Neuronal stem cell (in vitro differentiated cells): ENCODE data around the gene PSMD11.
A peak's percentile ranks its signal among the peaks of the same experiment; 100 is the strongest.

Experiments
- DNase-seq: peaks from one replicate; pipeline ENCODE4 v3.0.0-alpha.2; 2013; ENCODE audit warnings: low spot score
- H2AFZ ChIP-seq: one replicate; pipeline ENCODE4 v1.6.1; 2013; ENCODE audit warnings: mild to moderate bottlenecking, low read length, inconsistent platforms
- H2AK5ac ChIP-seq: 2 replicates; pipeline ENCODE4 v1.6.1; 2013; ENCODE audit warnings: low read depth, mild to moderate bottlenecking, inconsistent platforms, low read length, moderate library complexity, mixed read lengths
- H2BK120ac ChIP-seq: 2 replicates; pipeline ENCODE4 v1.6.1; 2013; ENCODE audit warnings: low read depth, mild to moderate bottlenecking, inconsistent platforms, low read length, moderate library complexity, mixed read lengths
- H2BK12ac ChIP-seq: one replicate; pipeline ENCODE4 v1.6.1; 2013; ENCODE audit warnings: low read length, inconsistent platforms
- H2BK15ac ChIP-seq: 2 replicates; pipeline ENCODE4 v1.6.1; 2013; ENCODE audit warnings: mild to moderate bottlenecking, low read length, inconsistent platforms, mixed read lengths
- H2BK5ac ChIP-seq: one replicate; pipeline ENCODE4 v1.6.1; 2013; ENCODE audit warnings: inconsistent platforms, mild to moderate bottlenecking, low read length, moderate library complexity
- H3K14ac ChIP-seq: one replicate; pipeline ENCODE4 v1.6.1; 2013; ENCODE audit warnings: low read length, inconsistent platforms
- H3K18ac ChIP-seq: 2 replicates; pipeline ENCODE4 v1.6.1; 2013; ENCODE audit warnings: low read length, inconsistent platforms
- H3K23ac ChIP-seq: 2 replicates; pipeline ENCODE4 v1.6.1; 2013; ENCODE audit warnings: low read depth, mild to moderate bottlenecking, mixed read lengths, low read length, inconsistent platforms; ENCODE audit not compliant: poor library complexity
- H3K27ac ChIP-seq: replicated peaks from 3 replicates; pipeline ENCODE4 v1.5.1; 2013; ENCODE audit warnings: low read length, inconsistent platforms
- H3K27me3 ChIP-seq, 3 experiments: 2 replicates each; pipeline ENCODE4 v1.6.1; 2013; ENCODE audit warnings: low read length in 3 of 3, mild to moderate bottlenecking in 2 of 3, inconsistent platforms in 1 of 3, low read depth in 1 of 3, mixed read lengths in 1 of 3, moderate library complexity in 1 of 3; ENCODE audit not compliant: control insufficient read depth in 3 of 3, insufficient read depth in 3 of 3
- H3K36me3 ChIP-seq, 2 donors: replicated peaks in 1 of 2; 2 replicates each; pipeline ENCODE4 v1.6.1; 2013; ENCODE audit warnings: low read length in 2 of 2; ENCODE audit not compliant: control insufficient read depth in 2 of 2, insufficient read depth in 2 of 2
- H3K4ac ChIP-seq: 2 replicates; pipeline ENCODE4 v1.6.1; 2013; ENCODE audit warnings: inconsistent platforms, mild to moderate bottlenecking, low read length, moderate library complexity
- H3K4me1 ChIP-seq, 2 donors: 1 replicate in 1 of 2; 2 replicates in 1 of 2; pipeline ENCODE4 v1.6.1; 2013; ENCODE audit warnings: low read length in 2 of 2, low read depth in 1 of 2; ENCODE audit not compliant: control insufficient read depth in 2 of 2, insufficient read depth in 1 of 2
- H3K4me2 ChIP-seq: one replicate; pipeline ENCODE4 v1.6.1; 2013; ENCODE audit warnings: mild to moderate bottlenecking, low read length, inconsistent platforms; ENCODE audit not compliant: insufficient read depth, poor library complexity, severe bottlenecking
- H3K4me3 ChIP-seq, 2 donors: 2 replicates each; pipeline ENCODE4 v1.5.1; 2013; ENCODE audit warnings: low read length in 2 of 2, mild to moderate bottlenecking in 2 of 2, inconsistent platforms in 1 of 2, moderate library complexity in 1 of 2
- H3K79me1 ChIP-seq: one replicate; pipeline ENCODE4 v1.6.1; 2013; ENCODE audit warnings: low read depth, mild to moderate bottlenecking, inconsistent platforms, low read length, moderate library complexity
- H3K9ac ChIP-seq: one replicate; pipeline ENCODE4 v1.6.1; 2013; ENCODE audit warnings: mild to moderate bottlenecking, low read depth, low read length, inconsistent platforms; ENCODE audit not compliant: poor library complexity
- H3K9me3 ChIP-seq, 2 donors: replicated peaks in 1 of 2; 2 replicates each; pipeline versions ENCODE3 to v1.6.1; 2013; ENCODE audit warnings: low read length in 2 of 2, mild to moderate bottlenecking in 2 of 2, inconsistent platforms in 1 of 2, low read depth in 1 of 2, mixed read lengths in 1 of 2, moderate library complexity in 1 of 2; ENCODE audit not compliant: control insufficient read depth in 2 of 2, insufficient read depth in 1 of 2
- H4K8ac ChIP-seq: one replicate; pipeline ENCODE4 v1.6.1; 2013; ENCODE audit warnings: low read depth, mild to moderate bottlenecking, inconsistent platforms, low read length, moderate library complexity
- H4K91ac ChIP-seq: one replicate; pipeline ENCODE4 v1.6.1; 2013; ENCODE audit warnings: low read length, low read depth, mild to moderate bottlenecking, inconsistent platforms; ENCODE audit not compliant: poor library complexity
- WGBS, 2 donors: extraction: QIAGEN DNeasy Blood & Tissue Kit; methylation state at CpG; one replicate each; pipeline ENCODE4 v1.1.7; 2013; ENCODE audit warnings: missing lambda C conversion rate in 2 of 2, mixed read lengths in 1 of 2; ENCODE audit not compliant: insufficient read length in 2 of 2, insufficient replicate concordance in 1 of 2; ENCODE audit errors: extremely low coverage in 2 of 2; 5-methylcytosine and 5-hydroxymethylcytosine counted together

PSMD11 gene

GRCh38 chr17:32483451-32484019, 39.2 kb downstream of the PSMD11 start:
- Histone ChIP-seq H3K9ac (no peak overlapping the region), H3K18ac (peak overlapping the region; percentile 69), H3K23ac (no peak overlapping the region), H2AFZ (peak overlapping the region; percentile 84), H4K91ac (no peak overlapping the region), H3K4ac (no peak overlapping the region), H2BK5ac (no peak overlapping the region), H3K14ac (no peak overlapping the region), H4K8ac (no peak overlapping the region), H3K27me3 (no peaks in the 10 kb centered on the region), H2AK5ac (no peak overlapping the region), H3K36me3 (peaks cover 30 to 54% of the 10 kb centered on the region in 2 donors), H3K4me1 (peaks cover 18 to 23% of the 10 kb centered on the region in 2 donors), H2BK15ac (no peak overlapping the region), H2BK120ac (no peak overlapping the region), H3K27ac (peak overlapping the region; percentile 62), H3K4me2 (no peak overlapping the region), H2BK12ac (no peak overlapping the region), H3K4me3 (no peak overlapping the region), H3K79me1 (peaks cover 9% of the 10 kb centered on the region), H3K9me3 (no peaks in the 10 kb centered on the region)
- WGBS, 2 donors = no CpG with 5 or more reads among the region's 7 CpGs
- DNase-seq = peak; percentile 62

GRCh38 chr17:32484041-32484461, 39.7 kb downstream of the PSMD11 start:
- Histone ChIP-seq H3K27ac (peak overlapping the region; percentile 62), H3K27me3 (no peaks in the 10 kb centered on the region), H3K9me3 (no peaks in the 10 kb centered on the region), H3K4ac (no peak overlapping the region), H3K23ac (no peak overlapping the region), H3K79me1 (peaks cover 9% of the 10 kb centered on the region), H2BK12ac (no peak overlapping the region), H2AK5ac (peak overlapping the region; percentile 74), H3K36me3 (peaks cover 29 to 54% of the 10 kb centered on the region in 2 donors), H3K4me3 (no peak overlapping the region), H3K18ac (peak overlapping the region; percentile 72), H2BK5ac (no peak overlapping the region), H2AFZ (peak overlapping the region; percentile 84), H2BK120ac (no peak overlapping the region), H3K14ac (peak overlapping the region; percentile 92), H3K4me1 (peaks cover 19 to 23% of the 10 kb centered on the region in 2 donors), H3K4me2 (no peak overlapping the region), H4K91ac (no peak overlapping the region), H2BK15ac (no peak overlapping the region), H3K9ac (no peak overlapping the region), H4K8ac (no peak overlapping the region)
- no CpG with 5 or more reads among the region's 4 CpGs for WGBS, 2 donors
- no peak for DNase-seq

GRCh38 chr17:32484628-32485027, 40.3 kb downstream of the PSMD11 start:
- H3K27me3 ChIP-seq = no peaks in the 10 kb centered on the region
- H4K8ac ChIP-seq = no peak overlapping the region
- H3K14ac ChIP-seq = no peak overlapping the region
- no peak overlapping the region for H2BK15ac ChIP-seq
- peaks cover 24 to 54% of the 10 kb centered on the region in 2 donors for H3K36me3 ChIP-seq
- no peak for DNase-seq
- no peak overlapping the region for H3K18ac ChIP-seq
- WGBS, 2 donors = no CpG with 5 or more reads among the region's 11 CpGs
- no peak overlapping the region for H3K23ac ChIP-seq
- no peak overlapping the region for H3K4me3 ChIP-seq
- H3K79me1 ChIP-seq = peaks cover 9% of the 10 kb centered on the region
- no peak overlapping the region for H2AFZ ChIP-seq
- H3K9ac ChIP-seq = no peak overlapping the region
- H3K4me1 ChIP-seq = peaks cover 21 to 26% of the 10 kb centered on the region in 2 donors
- no peak overlapping the region for H2BK5ac ChIP-seq
- no peak overlapping the region for H2BK12ac ChIP-seq
- H4K91ac ChIP-seq = no peak overlapping the region
- H3K27ac ChIP-seq = no peak overlapping the region
- no peak overlapping the region for H3K4me2 ChIP-seq
- no peak overlapping the region for H2BK120ac ChIP-seq
- H3K4ac ChIP-seq = no peak overlapping the region
- no peaks in the 10 kb centered on the region for H3K9me3 ChIP-seq
- H2AK5ac ChIP-seq = no peak overlapping the region

GRCh38 chr17:32485261-32486110, 41.2 kb downstream of the PSMD11 start:
- H3K27ac ChIP-seq = no peak overlapping the region
- no peak overlapping the region for H3K4me3 ChIP-seq
- no peak overlapping the region for H3K18ac ChIP-seq
- no CpG with 5 or more reads among the region's 12 CpGs for WGBS, 2 donors
- H4K91ac ChIP-seq = no peak overlapping the region
- H3K9me3 ChIP-seq = no peaks in the 10 kb centered on the region
- no peaks in the 10 kb centered on the region for H3K27me3 ChIP-seq
- H3K79me1 ChIP-seq = peaks cover 9% of the 10 kb centered on the region
- DNase-seq = no peak
- peak overlapping the region; percentile 65 for H2AK5ac ChIP-seq
- H3K4me1 ChIP-seq = peaks cover 25 to 30% of the 10 kb centered on the region in 2 donors
- H3K14ac ChIP-seq = no peak overlapping the region
- H4K8ac ChIP-seq = no peak overlapping the region
- no peak overlapping the region for H3K9ac ChIP-seq
- peak overlapping the region; percentile 88 for H2AFZ ChIP-seq
- H2BK120ac ChIP-seq = no peak overlapping the region
- no peak overlapping the region for H2BK15ac ChIP-seq
- peaks cover 22 to 54% of the 10 kb centered on the region in 2 donors for H3K36me3 ChIP-seq
- no peak overlapping the region for H3K23ac ChIP-seq
- H2BK12ac ChIP-seq = no peak overlapping the region
- H2BK5ac ChIP-seq = no peak overlapping the region
- no peak overlapping the region for H3K4ac ChIP-seq
- H3K4me2 ChIP-seq = no peak overlapping the region
